ENCODE measurements around the gene NRCAM.

DNA sequence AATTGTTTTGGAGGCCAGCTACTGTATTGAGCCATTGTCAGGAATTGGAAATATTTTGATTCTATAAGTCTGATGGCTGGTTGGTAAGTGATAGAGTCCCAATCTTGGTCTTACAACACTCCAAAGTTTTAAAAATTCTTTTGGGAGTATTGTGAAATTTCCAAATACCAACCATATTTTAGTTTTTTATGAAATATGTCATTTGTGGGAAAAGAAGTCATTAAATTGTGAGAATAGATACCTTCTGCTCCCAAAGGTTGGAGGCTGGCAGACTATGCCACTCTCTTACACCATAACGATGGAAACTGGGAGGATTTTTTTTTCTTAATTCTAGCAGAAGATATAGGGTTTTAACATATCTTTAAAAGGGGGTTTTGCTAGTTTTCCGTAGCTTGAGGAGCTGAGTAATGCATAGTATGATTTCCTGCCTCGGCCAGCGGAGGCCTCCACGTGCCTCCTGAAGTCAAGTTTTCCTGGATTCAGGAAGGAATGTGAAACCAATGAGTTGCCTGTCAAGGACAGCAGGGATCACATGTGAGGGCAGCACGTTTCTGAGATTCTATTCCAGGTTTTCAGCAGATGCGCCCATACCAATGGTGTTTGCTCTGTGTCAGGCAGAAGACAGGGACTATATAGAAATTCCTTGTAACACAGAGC, 233.9 kb downstream of the NRCAM start:
- TF ChIP-seq, protein P1, sequence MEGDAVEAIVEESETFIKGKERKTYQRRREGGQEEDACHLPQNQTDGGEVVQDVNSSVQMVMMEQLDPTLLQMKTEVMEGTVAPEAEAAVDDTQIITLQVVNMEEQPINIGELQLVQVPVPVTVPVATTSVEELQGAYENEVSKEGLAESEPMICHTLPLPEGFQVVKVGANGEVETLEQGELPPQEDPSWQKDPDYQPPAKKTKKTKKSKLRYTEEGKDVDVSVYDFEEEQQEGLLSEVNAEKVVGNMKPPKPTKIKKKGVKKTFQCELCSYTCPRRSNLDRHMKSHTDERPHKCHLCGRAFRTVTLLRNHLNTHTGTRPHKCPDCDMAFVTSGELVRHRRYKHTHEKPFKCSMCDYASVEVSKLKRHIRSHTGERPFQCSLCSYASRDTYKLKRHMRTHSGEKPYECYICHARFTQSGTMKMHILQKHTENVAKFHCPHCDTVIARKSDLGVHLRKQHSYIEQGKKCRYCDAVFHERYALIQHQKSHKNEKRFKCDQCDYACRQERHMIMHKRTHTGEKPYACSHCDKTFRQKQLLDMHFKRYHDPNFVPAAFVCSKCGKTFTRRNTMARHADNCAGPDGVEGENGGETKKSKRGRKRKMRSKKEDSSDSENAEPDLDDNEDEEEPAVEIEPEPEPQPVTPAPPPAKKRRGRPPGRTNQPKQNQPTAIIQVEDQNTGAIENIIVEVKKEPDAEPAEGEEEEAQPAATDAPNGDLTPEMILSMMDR (IDR thresholded peaks at IDR 0.05; ENCODE audit: low read length), result no peak
- no peak for TF ChIP-seq EZH2 (optimal IDR thresholded peaks at IDR 0.05; ENCODE audit: low read depth, low read length)

Data from MM.1S (cell line).